ENCODE data around the gene GASK1A.

DNA sequence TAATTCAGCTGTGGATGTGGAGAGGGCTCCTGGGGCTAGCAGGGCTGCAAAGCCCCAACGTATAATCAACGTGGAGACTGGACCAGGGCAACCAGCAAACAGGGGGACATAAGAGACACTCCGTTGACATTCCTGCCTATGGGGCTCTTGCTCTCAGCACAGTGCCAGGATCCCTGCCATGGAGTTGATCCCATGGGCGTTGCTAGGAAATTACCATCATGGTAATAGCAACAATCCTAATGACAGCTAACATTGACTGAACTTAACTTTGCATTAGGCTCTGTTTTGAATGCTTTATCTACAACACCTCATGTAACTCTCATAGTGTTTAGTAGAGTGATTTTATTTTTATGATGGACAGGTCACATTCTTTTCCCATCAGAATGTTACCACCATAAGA lies 16.9 kb downstream of the GASK1A start:
- TF ChIP-seq ZNF24 (IDR thresholded peaks at IDR 0.05) = no peak
- no peak for TF ChIP-seq RFX5 (IDR thresholded peaks at IDR 0.05; ENCODE audit: low read depth, low read length)
- TF ChIP-seq, protein P1, sequence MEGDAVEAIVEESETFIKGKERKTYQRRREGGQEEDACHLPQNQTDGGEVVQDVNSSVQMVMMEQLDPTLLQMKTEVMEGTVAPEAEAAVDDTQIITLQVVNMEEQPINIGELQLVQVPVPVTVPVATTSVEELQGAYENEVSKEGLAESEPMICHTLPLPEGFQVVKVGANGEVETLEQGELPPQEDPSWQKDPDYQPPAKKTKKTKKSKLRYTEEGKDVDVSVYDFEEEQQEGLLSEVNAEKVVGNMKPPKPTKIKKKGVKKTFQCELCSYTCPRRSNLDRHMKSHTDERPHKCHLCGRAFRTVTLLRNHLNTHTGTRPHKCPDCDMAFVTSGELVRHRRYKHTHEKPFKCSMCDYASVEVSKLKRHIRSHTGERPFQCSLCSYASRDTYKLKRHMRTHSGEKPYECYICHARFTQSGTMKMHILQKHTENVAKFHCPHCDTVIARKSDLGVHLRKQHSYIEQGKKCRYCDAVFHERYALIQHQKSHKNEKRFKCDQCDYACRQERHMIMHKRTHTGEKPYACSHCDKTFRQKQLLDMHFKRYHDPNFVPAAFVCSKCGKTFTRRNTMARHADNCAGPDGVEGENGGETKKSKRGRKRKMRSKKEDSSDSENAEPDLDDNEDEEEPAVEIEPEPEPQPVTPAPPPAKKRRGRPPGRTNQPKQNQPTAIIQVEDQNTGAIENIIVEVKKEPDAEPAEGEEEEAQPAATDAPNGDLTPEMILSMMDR (IDR thresholded peaks at IDR 0.05 in 2 of 3, conservative IDR thresholded peaks at IDR 0.05 in 1 of 3; ENCODE audit: control insufficient read depth in 2 of 3, extremely low read depth in 1 of 3, insufficient read depth in 1 of 3, low read depth in 3 of 3, low read length in 3 of 3) = no peak
- TF ChIP-seq CBFB (IDR thresholded peaks at IDR 0.05; ENCODE audit: low read depth) = no peak

All from GM12878 (cell line).